HG03457 (cell line): Measurements from ENCODE around the gene FYN.

Experiments used
- ATAC-seq: cut with Tn5 transposase; IDR thresholded peaks from one replicate; pipeline ENCODE4 v1.9.1; 2021; ENCODE audit warnings: moderate number of reproducible peaks; ENCODE audit not compliant: unreplicated experiment

Gene FYN

DNA sequence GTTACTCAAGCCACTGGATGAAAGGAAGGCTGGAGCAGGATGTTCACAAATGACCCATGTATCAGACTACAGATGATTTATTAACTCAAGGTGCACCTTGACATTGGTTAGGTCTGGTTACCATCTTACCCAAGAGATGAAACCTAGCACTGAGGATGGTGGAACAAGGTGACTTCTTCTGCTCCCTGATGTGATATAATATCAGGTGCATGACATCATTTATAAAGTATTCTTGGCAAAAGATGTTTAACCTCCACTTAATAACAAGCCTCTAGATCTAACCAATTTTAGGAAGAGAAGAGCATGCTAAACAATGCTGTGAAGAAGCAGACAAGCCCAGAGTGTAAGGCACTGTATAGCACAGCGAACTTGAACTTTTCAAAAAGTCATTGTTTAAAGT is 100.9 kb downstream of the FYN start:
- no peak for ATAC-seq

- ATAC-seq, result no peak
Observed at GRCh38 chr6:111771629-111772028, 101.6 kb downstream of the FYN start.

DNA sequence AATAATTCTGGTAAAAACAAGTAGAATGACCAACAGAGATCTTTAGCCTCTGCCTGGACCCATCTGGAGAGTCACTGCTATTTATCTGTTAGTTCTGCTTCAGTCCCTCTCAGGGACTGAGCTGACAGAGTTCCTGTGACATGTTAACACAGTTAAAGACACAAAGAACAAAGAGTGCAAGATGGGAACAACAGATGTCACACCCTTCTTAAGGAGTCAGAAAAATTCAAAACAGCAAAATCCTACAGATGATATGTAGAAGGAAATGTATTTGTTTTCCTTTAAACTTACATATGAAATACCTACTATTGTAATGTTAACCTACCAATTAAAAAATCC is 102.2 kb downstream of the FYN start:
- no peak for ATAC-seq

- no peak for ATAC-seq
Observed at GRCh38 chr6:111770263-111771093, 102.8 kb downstream of the FYN start.

- ATAC-seq, result no peak
Observed at GRCh38 chr6:111769365-111770152, 103.7 kb downstream of the FYN start.

- no peak for ATAC-seq
Observed at GRCh38 chr6:111768431-111768770, 104.9 kb downstream of the FYN start.

GRCh38 chr6:111767752-111768430 is 105.4 kb downstream of the FYN start:
- ATAC-seq, result no peak

GRCh38 chr6:111766201-111766857 is 106.9 kb downstream of the FYN start:
- no peak for ATAC-seq

GRCh38 chr6:111765763-111766162 is 107.5 kb downstream of the FYN start:
- no peak for ATAC-seq

DNA sequence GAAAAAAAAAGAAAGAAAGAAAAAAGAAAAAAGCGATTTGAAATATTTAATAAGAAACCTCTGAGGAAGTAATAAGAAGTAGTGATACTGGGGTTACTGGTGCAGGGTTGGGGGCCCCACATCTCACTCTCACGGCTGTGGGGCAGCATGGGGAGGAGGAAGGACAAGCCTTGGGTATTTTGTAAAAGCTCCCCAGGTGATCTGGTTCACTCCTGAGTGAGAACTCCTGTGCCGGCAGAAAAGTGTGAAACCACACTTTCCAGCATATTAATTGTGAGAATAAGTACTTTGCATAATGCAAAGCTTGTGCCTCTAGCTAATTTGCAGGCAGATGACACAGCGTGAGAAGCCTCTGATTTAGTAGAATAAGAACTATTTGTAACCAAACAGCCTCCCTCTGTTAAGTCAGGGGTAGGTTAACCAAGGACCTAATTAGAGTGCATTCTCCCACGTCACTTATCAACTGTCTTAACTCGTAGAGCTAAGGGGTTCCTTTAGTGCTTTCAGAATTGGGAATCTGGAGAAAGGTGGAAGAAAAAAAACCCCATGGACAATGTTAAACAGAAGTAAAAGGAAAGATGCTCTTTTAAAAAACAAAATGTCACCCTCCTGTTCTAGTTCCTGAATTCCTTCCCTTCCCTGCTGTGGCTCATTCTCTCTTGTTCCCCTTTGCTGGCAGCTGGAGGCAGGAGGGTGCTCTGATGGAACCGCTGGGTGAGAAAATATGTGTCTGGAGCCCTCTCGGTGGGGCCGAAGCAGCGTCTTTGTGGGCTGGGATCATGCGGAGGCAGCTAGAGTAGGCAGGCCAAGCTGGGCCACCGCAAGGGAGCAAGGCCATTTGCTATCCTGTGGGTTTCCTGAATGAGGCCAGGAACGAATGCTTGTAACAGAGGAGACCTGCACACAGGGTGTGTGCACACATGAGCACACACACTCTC is 108.7 kb downstream of the FYN start:
- ATAC-seq, result peak; percentile 90

- no peak for ATAC-seq
Observed at GRCh38 chr6:111763381-111763780, 109.9 kb downstream of the FYN start.

GRCh38 chr6:111761783-111762312 is 111.4 kb downstream of the FYN start:
- ATAC-seq, result no peak

DNA sequence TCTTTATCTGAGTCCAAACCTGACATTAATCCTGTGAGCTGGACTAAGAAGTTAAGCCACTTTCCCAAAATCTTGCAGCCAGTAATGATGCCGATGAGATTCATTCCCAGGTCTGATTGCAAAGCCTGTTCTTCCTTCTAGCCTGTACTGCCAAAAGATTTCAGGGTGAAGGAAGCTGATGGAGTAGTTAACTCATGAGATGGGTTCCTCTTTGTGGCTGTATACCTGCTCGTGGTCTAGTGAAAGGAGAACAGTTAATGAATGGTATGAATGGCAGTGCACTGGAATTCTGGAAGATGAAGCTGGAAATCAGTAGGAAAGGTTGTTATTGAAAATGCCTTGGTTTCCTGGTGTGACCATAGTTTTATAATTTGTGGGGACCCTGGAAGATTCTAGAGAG is 112.0 kb downstream of the FYN start:
- no peak for ATAC-seq

DNA sequence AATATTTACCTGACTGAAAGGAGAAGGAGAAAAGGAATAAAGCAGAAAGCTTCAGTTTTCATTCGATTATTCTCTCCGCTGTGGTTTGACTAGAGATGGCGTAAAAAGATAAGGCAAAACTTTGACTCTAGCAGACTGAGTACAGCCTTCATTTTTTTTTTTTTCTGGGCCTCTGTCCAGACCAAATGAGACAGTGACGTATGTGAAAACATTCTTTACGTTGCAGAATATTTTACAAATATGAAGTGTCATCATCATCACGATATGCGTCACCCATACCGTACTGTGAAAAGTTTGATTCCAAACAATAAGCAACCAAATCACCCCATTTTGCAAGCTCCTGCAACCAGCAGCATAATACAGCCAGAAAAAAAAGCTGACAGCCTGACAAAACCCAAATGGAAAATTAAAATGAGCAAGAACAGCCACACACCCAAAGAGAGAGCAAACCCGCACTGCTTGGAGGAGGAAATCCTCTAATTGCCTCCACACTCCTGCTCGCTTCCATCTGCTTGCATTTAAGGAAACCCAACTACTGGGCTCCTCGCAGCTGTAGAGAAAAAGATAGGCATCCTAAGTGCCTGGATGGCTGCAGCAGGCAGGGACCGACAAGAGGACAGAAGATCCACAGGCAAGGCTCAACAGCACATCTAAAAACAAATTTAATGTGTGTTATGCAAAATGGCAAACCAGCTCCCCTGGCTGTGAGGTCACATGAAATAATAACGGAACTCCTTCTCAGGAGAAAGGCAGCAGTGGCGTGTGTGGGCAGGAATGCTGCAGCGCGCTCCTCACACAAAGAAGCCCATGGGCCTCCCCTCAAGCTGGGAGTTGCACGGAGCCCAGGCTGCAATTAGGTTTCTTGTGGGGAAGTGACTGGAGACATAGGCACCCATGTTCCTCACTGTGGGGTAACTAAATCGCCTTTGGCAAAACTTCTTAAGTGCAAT is 113.1 kb downstream of the FYN start:
- ATAC-seq, result no peak

DNA sequence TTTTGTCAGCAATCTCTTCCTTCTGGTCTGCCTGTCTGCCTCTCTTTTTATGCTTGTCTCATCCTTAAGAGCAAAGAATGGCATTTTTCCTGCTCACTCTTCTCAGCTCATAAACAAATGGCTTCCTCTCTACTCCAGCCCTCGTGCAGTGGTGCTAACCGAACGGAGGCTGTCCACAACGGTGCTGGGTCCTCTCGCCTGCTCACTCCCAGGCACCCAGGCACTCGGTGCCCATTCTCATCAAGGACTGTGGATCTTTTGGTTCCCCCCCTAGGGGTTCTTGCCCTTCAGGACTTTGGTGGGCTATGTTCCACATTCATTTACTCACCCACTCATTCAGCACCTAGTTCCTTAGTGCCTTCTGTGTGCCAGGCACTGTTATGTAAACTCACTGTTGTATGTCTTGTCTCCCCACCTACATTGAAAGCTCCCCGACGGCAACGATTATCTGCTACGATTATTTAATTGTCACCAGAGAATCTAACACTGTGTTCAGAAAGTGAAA is 113.9 kb downstream of the FYN start:
- ATAC-seq, result no peak

GRCh38 chr6:111758608-111759329 is 114.5 kb downstream of the FYN start:
- no peak for ATAC-seq

- ATAC-seq, result no peak
Observed at GRCh38 chr6:111757342-111757741, 115.9 kb downstream of the FYN start.

DNA sequence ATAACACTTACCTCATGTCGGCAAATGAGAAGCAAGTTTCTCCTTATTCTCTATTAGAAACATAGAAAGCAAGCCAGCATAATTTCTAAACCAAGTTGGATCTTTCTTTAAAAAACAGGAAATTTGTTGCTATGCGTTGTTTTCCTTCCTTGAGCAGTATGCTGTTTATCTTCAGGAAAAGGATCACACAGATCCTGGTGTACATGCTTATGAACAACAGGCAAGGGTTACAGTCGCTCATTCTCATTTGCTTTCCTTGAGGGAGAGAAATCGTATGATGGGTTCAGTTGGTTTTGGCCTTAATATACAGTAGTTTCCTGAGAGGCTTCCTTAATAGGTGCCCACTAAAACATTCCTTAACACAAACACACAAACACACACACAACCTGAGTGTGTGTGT is 118.8 kb downstream of the FYN start:
- no peak for ATAC-seq
